Measurements from ENCODE around the gene AK5.
"Not testable (repeated sequence)": the region's sequence is repeated elsewhere in the genome, so short reads cannot be mapped to it uniquely, and the experiment has no call there.

Gene AK5

DNA sequence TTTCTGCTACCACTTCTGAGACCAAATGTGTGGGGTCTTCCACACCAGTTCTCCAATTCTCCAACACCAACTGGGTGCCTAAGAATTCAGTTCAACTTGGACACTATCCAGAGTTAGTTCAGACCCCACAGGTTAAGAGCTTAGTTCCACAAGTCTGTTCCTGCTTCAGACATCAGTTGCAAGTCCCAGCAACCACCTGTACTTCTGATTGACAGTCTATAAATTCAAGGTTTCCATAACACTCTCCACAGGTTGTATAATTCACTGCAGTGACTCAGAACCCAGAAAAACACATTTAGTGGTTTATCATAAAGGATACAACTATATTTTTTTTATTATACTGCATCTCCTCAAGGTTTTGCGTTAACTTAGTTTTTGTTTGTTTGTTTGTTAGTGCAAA is 18.7 kb downstream of the AK5 start:
- TF ChIP-seq, protein P1, sequence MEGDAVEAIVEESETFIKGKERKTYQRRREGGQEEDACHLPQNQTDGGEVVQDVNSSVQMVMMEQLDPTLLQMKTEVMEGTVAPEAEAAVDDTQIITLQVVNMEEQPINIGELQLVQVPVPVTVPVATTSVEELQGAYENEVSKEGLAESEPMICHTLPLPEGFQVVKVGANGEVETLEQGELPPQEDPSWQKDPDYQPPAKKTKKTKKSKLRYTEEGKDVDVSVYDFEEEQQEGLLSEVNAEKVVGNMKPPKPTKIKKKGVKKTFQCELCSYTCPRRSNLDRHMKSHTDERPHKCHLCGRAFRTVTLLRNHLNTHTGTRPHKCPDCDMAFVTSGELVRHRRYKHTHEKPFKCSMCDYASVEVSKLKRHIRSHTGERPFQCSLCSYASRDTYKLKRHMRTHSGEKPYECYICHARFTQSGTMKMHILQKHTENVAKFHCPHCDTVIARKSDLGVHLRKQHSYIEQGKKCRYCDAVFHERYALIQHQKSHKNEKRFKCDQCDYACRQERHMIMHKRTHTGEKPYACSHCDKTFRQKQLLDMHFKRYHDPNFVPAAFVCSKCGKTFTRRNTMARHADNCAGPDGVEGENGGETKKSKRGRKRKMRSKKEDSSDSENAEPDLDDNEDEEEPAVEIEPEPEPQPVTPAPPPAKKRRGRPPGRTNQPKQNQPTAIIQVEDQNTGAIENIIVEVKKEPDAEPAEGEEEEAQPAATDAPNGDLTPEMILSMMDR (IDR thresholded peaks at IDR 0.05; ENCODE audit: low read depth, low read length) = no peak
- DNase-seq (ENCODE audit: low read depth in 2 of 2) = no peak
- no peak overlapping the region for H3K4me3 ChIP-seq (replicated peaks in 1 of 2; ENCODE audit: low read depth in 2 of 2, low read length in 2 of 2)

DNA sequence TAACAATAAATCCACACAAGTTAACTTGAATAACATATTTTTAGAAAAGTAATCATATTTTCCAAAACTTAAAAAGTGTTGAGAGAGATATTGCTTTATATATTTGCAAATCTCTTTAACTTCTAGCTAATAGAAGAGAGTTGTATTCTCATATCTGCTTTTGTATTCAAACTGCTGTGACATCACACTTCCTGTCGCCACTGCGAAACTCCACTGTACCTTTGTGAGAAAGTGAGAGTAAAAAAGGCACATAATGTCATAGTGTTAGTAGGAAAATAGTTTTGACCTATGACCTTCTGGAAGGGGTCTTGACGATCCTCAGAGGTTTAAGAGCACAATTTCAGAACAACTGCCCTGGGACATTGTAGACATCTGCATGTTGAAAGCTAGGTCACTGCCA is 21.6 kb downstream of the AK5 start:
- H3K4me3 ChIP-seq (replicated peaks in 1 of 2; ENCODE audit: low read depth in 2 of 2, low read length in 2 of 2) = no peak overlapping the region
- no peak for DNase-seq (ENCODE audit: low read depth in 2 of 2)
- TF ChIP-seq, protein P1 (IDR thresholded peaks at IDR 0.05; ENCODE audit: low read depth, low read length) = no peak

DNA sequence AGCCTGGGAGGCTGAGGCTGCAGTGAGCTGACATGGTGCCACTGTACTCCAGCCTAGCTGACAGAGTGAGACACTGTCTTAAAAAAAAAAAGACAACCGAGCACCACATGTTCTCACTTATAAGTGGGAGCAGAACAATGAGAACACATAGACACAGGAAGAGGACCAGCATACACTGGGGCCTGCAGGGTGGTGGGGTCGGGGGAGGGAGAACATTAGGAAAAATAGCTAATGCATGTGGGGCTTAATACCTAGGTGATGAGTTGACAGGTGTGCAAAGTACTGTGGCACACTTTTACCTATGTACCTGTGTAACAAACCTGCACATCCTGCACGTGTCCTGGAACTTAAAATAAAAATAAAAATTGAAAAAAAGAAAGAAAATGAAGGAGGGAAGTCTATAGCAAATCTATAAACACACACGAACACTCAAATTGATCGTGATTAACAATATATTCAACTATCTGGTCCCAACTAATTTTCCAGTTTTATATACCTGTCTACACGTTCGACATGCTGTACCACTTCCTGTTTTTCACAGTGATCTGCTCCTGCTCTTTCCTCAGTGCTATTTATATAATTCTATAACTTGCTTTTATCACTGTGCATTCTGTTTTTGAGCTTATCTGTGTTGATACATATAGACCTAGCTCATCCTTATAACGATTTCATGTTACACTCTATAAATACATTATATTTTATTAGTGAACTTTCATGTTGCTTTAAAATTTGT is 27.2 kb downstream of the AK5 start:
- DNase-seq (ENCODE audit: low read depth in 2 of 2) = no peak
- TF ChIP-seq, protein P1 (IDR thresholded peaks at IDR 0.05; ENCODE audit: low read depth, low read length) = no peak
- no peak overlapping the region for H3K4me3 ChIP-seq (replicated peaks in 1 of 2; ENCODE audit: low read depth in 2 of 2, low read length in 2 of 2)

DNA sequence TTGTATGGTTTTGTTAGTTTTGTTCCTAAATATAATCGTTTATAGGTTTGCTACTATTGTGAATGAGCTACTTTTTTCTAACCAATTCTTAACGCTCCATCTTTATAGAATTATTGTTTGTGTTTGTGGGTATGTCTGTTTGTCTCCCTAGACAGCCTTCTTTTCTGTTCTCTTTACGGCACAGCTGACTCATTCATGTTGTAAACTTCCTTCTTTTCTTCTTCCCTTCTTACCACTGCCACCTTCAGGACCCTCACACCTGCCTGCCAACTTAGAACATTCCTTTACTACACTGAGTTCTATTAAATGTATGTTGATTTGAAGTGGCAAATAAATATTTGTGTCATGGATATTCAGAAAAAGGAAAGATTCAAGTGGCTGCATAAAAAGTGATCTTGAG is 29.1 kb downstream of the AK5 start:
- DNase-seq (ENCODE audit: low read depth in 2 of 2) = peak in 1 of 2 donors; percentile 16
- H3K4me3 ChIP-seq (replicated peaks in 1 of 2; ENCODE audit: low read depth in 2 of 2, low read length in 2 of 2) = no peak overlapping the region
- TF ChIP-seq, protein P1 (IDR thresholded peaks at IDR 0.05; ENCODE audit: low read depth, low read length) = no peak

DNA sequence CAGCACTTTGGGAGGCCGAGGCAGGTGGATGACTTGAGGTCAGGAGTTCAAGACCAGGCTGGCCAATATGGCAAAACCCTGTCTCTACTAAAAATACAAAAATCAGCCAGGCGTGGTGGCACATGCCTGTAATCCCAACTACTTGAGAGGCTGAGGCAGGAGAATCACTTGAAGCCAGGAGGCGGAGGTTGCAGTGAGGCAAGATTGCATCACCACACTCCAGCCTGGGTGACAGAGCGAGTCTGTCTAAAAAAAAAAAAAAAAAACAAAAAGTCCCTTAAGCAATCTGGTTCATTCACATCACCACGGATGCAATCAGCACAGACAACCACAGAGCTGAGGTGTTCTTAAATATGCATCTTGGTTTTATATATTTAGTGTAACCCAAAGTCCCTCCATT is 30.5 kb downstream of the AK5 start:
- H3K4me3 ChIP-seq (replicated peaks in 1 of 2; ENCODE audit: low read depth in 2 of 2, low read length in 2 of 2) = not testable (repeated sequence)
- DNase-seq (ENCODE audit: low read depth in 2 of 2) = peak; percentile 10 to 73

DNA sequence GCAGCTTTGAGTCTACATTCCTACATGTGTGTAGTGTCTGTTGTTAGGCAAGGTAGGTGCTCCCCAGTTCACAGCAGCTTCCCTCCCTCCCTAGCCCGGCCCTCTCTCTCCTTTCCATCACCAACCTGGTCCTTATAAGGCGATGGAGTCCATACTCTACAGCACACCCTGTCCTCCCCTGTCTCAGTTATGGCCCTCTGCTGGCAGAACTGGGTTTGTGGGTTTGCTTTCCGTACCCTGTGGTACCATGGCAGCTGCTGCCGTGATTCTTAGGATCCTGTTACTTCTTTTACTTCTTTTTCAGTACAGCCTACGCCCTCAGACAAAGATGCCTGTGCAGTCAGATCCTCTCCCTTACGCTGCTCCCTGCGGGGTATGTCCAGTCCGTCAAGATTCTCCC is 31.7 kb downstream of the AK5 start:
- DNase-seq (ENCODE audit: low read depth in 2 of 2) = peak; percentile 29 to 55
- TF ChIP-seq, protein P1 (IDR thresholded peaks at IDR 0.05; ENCODE audit: low read depth, low read length) = peak; percentile 51
- no peak overlapping the region for H3K4me3 ChIP-seq (replicated peaks in 1 of 2; ENCODE audit: low read depth in 2 of 2, low read length in 2 of 2)

DNA sequence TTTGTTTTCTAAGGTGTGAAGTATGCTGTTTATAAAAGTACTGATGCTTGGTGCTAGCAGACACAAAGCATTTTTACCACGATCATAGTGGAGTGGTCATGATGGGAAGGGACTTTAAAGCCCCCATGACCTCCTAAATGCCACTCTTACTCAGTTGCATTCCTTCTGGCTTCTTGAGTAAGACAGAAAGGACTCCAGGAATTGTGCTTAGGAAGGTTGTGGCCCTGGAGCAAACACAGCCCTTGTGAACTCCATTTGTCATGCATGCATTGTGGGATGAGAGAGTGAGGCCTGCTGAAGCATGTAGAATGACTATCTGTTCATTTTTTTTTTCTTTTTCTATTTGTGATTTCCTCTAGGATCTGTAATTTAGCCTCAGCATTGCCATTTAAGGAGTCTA is 34.2 kb downstream of the AK5 start:
- no peak overlapping the region for H3K4me3 ChIP-seq (replicated peaks in 1 of 2; ENCODE audit: low read depth in 2 of 2, low read length in 2 of 2)
- TF ChIP-seq, protein P1 (IDR thresholded peaks at IDR 0.05; ENCODE audit: low read depth, low read length) = no peak
- peak; percentile 12 to 34 for DNase-seq (ENCODE audit: low read depth in 2 of 2)
